GM19239 (cell line): ENCODE data around the gene PRKCQ.
A peak's percentile ranks its signal among the peaks of the same experiment; 100 is the strongest.

Source experiments
- DNase-seq: peaks from one replicate; pipeline ENCODE4 v3.0.0; 2011; ENCODE audit warnings: low spot score; ENCODE audit not compliant: insufficient read length
- FAIRE-seq: peaks from 2 replicates; lab custom pipeline; 2011; peaks lifted over from hg19 to GRCh38; lab: Jason Lieb, UNC

PRKCQ gene

GRCh38 chr10:6579904-6580278 is at the start of gene PRKCQ:
TSS of gene PRKCQ (minus strand) at chr10:6580276. CDS start at chr10:6515135, 65,141 bp downstream.
- FAIRE-seq (no peak), DNase-seq (peak; percentile 15)

- DNase-seq (no peak), FAIRE-seq (no peak)
These were observed 45.4 kb upstream of the PRKCQ start for GRCh38 chr10:6625428-6625827.

DNA sequence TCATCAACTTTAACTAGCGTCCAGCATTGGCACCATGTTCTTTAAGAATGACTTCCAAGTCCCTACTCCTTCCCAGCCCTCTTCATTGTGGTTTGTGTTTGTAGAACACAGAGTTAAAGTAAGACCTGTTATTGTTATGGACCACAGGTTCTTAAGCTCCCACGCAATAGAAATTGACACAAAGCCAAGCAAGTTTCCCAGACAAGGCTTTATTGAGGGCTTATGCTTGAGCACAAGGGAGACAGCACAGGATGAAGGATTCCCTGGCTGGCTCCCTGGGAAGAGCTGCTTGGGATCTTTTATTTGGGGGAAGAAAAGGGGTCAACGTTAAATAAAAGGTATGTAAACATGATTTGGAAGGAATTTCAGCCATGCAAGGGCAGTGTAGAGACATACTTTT is 44.3 kb upstream of the PRKCQ start:
- FAIRE-seq (no peak), DNase-seq (no peak)

DNA sequence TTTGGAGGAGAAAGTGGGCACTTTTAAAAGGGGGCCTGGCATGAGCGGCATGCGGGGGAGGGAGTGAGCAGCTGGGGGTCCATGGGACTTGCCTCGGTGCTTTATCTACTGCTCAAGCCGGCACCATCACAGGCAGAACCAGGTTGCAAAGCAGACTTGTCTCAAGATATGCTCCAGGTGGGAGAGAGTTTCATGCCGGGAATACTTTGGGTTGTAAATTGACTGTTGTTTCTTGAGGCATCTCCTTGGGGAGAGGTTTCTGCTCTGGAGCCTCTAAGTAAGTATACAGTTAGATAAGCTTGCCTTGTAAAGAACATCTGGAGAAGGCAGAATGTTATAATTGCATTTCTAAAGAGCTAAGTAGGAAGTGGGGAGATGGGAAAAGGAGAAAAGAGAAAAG is 42.8 kb upstream of the PRKCQ start:
- FAIRE-seq: no peak
- no peak for DNase-seq

DNA sequence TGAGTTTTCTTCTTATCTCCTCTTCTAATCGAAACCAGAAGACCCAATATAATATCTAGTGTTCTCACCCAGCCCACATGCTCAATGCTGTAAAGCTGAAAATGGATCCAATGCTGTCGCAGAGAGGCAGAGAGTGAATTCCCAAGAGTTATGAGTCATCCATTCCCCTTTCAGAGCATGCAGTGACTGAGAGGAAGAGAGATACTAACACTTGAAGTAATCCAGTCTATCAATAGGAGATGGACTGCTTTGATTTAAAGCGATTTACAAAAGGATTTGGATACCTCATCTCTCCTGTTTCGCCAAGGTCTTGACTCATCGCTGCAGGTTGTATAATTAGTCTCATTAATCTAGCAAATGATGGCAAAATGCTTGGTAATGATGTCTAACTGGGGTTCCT is 41.5 kb upstream of the PRKCQ start:
- DNase-seq: no peak
- no peak for FAIRE-seq

- FAIRE-seq (no peak), DNase-seq (no peak)
These were observed 39.6 kb upstream of the PRKCQ start for GRCh38 chr10:6619660-6620059.

DNA sequence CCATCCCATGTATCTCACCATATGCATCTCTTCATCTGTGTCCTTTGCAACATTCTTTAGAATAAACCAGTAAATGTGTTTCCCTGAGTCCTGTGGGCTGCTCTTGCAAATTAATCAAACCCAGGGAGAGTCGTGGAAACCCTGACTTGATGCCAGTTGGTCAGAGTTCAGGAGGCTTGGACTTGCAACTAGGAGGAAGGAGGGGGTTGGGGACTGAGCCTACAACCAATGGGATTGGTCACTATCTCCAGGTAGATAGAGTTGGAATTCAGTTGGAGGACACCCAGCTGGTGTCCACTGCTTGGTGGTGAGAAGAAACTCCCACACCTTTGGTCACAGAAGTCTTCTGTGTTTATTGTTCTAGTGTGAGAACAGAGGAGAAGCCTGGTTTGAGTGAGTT is 38.3 kb upstream of the PRKCQ start:
- no peak for DNase-seq
- no peak for FAIRE-seq

- FAIRE-seq (no peak), DNase-seq (no peak)
These were observed 37.4 kb upstream of the PRKCQ start for GRCh38 chr10:6617309-6618076.

DNA sequence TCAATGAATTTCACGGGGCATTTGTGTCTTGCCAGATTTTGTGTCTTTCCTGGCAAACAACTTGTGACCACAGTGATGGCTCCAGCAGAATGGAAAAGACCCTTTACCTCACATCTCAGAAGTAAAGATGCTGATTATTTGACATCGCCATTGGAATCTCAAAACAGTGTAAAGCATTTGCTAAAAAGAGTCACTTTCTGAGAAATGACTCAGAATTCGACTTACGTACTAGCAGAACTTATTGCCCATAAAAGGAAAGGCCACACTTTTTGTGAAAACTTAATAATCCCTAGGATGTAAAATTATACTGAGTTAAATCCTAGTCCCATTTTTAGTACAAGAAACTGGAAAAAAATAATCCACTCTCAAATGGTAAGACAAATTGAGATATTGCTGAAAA is 35.9 kb upstream of the PRKCQ start:
- no peak for FAIRE-seq

DNA sequence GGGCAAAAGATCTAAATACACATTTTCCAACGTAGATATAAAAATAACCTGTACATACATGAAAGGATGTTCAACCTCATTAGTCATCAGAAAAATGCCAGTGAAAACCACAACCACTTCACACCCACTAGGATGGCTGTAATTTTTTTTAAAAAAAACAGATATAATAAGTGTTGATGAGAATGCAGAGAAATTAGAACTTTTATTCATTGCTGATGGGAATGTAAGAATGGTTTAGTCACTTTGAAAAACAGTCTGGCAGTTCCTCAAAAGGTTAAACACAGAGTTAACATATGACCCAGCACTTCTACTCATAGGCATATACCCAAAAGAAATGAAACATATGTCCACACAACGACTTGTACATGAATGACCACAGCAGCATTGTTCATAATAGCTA is 32.3 kb upstream of the PRKCQ start:
- FAIRE-seq (no peak), DNase-seq (no peak)

More for the DNA sequence above, 35.9 kb upstream of the PRKCQ start:
- DNase-seq: no peak

DNA sequence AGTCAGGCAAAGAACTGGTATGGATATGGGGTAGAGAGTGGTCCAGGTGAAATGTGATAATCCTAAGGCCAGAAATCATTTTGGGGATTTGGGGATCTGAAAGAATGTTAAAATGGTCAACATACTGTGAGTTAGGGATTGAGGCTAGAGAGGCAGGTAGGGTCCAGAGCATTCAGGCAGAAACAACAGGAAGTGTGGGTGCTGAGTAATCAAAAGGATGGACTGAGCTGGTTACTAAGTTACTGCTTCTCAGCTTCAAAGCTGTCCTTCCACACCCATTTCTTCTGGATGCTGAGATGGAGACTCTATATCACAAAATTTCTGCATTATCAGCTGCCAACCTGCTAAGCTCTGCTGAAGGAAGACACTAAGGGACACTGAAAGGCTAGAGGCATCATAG is 30.6 kb upstream of the PRKCQ start:
- DNase-seq (no peak), FAIRE-seq (peak; percentile 45)

GRCh38 chr10:6609625-6610024 is 29.5 kb upstream of the PRKCQ start:
- peak; percentile 53 for FAIRE-seq
- DNase-seq: no peak

- DNase-seq (no peak), FAIRE-seq (no peak)
These were observed 27.7 kb upstream of the PRKCQ start for GRCh38 chr10:6607778-6608177.

DNA sequence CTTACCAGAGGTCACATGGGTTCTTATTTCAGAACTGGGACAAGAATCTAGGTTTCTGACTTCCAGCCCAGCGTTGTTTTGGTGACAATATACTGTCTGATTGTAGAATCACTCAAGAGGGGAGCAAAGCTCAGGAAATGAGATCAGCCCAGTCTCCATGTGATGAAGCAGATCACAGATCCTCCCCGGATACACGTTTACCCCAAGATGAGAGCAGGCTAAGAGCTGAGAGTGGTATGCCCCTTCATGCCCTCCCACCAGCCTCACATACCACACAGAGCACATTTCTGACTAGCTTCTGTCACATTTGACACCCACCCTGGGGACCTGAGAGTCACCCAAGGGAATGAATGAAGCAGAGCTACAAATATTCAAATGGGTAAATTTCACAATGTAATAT is 27.1 kb upstream of the PRKCQ start:
- DNase-seq (no peak), FAIRE-seq (no peak)

- no peak for DNase-seq
- no peak for FAIRE-seq
These were observed 23.4 kb upstream of the PRKCQ start for GRCh38 chr10:6603142-6604125.

- no peak for DNase-seq
- no peak for FAIRE-seq
These were observed 22.6 kb upstream of the PRKCQ start for GRCh38 chr10:6602700-6603084.

DNA sequence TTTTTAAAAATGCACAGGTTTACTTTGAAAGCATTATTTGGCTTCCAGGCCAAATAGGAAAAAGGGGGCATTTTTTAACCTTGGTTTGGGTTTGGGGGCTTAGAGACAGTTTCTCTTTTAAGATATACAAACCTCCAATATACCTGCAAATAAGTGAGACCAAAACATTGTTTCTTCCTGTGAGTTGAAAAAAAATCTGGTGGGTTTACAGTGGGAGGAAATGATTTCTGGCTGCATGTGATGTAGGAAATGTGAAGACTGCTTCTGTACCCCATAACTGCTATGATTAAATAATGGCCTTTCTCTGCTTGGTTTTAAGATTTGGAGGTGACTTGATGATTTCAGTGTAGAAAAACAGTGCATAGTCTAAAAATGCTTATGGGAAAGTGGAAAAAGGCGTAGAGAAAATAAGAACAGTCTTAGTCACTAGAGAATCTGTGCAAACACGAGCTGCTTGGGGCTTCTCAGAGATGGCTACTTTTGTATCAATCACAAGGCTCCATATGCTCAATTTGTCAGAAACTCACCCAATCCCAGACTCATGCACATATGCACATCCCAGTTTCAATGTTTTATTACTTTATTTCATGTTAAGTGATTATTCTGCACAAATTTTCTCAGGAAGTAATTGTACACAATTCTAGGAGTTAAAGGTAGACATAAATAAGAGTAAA is 22.1 kb upstream of the PRKCQ start:
- FAIRE-seq (no peak), DNase-seq (no peak)

DNA sequence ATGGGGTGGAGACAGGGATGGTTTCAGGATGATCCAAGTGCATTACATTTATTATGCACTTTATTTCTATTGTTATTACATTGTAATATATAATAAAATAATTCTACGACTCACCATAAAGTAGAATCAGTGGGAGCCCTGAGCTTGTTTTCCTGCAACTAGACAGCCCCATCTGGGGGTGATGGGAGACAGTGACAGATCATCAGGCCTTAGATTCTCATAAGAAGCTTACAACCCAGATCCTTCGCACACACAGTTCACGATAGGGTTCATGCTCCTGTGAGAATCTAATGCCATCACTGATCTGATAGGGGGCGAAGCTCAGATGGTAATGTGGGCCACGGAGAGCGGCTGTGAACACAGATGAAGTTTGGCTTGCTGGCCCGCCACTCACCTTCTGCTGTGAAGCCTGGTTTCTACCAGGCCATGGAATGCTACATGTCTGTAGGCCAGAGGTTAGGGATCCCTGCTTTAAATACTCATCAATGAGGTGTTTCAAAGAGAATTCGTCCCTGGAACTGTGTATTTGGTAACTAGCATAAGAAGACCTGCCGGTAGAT is 21.2 kb upstream of the PRKCQ start:
- FAIRE-seq: no peak
- no peak for DNase-seq

GRCh38 chr10:6600224-6600987 is 20.3 kb upstream of the PRKCQ start:
- no peak for DNase-seq
- FAIRE-seq: no peak

GRCh38 chr10:6598679-6599078 is 18.6 kb upstream of the PRKCQ start:
- FAIRE-seq: no peak

More at GRCh38 chr10:6598679-6599078, 18.6 kb upstream of the PRKCQ start:
- DNase-seq: no peak
